Measurements from ENCODE around the gene RANBP10.

RANBP10 gene

GRCh38 chr16:67678354-67679023 lies 127.9 kb downstream of the RANBP10 start:
- H3K27ac ChIP-seq (ENCODE audit: low read length): no peak overlapping the region
- peaks cover 4% of the 10 kb centered on the region for H3K36me3 ChIP-seq (ENCODE audit: control insufficient read depth, low read depth, low read length)
- H3K9ac ChIP-seq (ENCODE audit: low read length): no peak overlapping the region
- H3K27me3 ChIP-seq (ENCODE audit: control insufficient read depth, insufficient read depth, low read length): no peaks in the 10 kb centered on the region
- H3K9me3 ChIP-seq (ENCODE audit: control insufficient read depth, low read depth, low read length): no peaks in the 10 kb centered on the region
- no peak overlapping the region for H3K4me3 ChIP-seq (ENCODE audit: low read length)
- no peaks in the 10 kb centered on the region for H3K4me1 ChIP-seq (ENCODE audit: control insufficient read depth, low read depth, low read length)

GRCh38 chr16:67677712-67678111 lies 128.6 kb downstream of the RANBP10 start:
- Histone ChIP-seq H3K9me3 (ENCODE audit: control insufficient read depth, low read depth, low read length) (no peaks in the 10 kb centered on the region), H3K9ac (ENCODE audit: low read length) (no peak overlapping the region), H3K27me3 (ENCODE audit: control insufficient read depth, insufficient read depth, low read length) (no peaks in the 10 kb centered on the region), H3K27ac (ENCODE audit: low read length) (no peak overlapping the region), H3K4me3 (ENCODE audit: low read length) (no peak overlapping the region), H3K4me1 (ENCODE audit: control insufficient read depth, low read depth, low read length) (no peaks in the 10 kb centered on the region), H3K36me3 (ENCODE audit: control insufficient read depth, low read depth, low read length) (peaks cover 4% of the 10 kb centered on the region)

GRCh38 chr16:67676939-67677338 lies 129.4 kb downstream of the RANBP10 start:
- no peak overlapping the region for H3K27ac ChIP-seq (ENCODE audit: low read length)
- H3K4me3 ChIP-seq (ENCODE audit: low read length): no peak overlapping the region
- H3K27me3 ChIP-seq (ENCODE audit: control insufficient read depth, insufficient read depth, low read length): no peaks in the 10 kb centered on the region
- no peaks in the 10 kb centered on the region for H3K4me1 ChIP-seq (ENCODE audit: control insufficient read depth, low read depth, low read length)
- no peaks in the 10 kb centered on the region for H3K36me3 ChIP-seq (ENCODE audit: control insufficient read depth, low read depth, low read length)
- no peak overlapping the region for H3K9ac ChIP-seq (ENCODE audit: low read length)
- no peaks in the 10 kb centered on the region for H3K9me3 ChIP-seq (ENCODE audit: control insufficient read depth, low read depth, low read length)

- no peak overlapping the region for H3K27ac ChIP-seq (ENCODE audit: low read length)
- no peaks in the 10 kb centered on the region for H3K36me3 ChIP-seq (ENCODE audit: control insufficient read depth, low read depth, low read length)
- H3K9me3 ChIP-seq (ENCODE audit: control insufficient read depth, low read depth, low read length): no peaks in the 10 kb centered on the region
- no peaks in the 10 kb centered on the region for H3K27me3 ChIP-seq (ENCODE audit: control insufficient read depth, insufficient read depth, low read length)
- no peaks in the 10 kb centered on the region for H3K4me1 ChIP-seq (ENCODE audit: control insufficient read depth, low read depth, low read length)
- H3K4me3 ChIP-seq (ENCODE audit: low read length): no peak overlapping the region
- no peak overlapping the region for H3K9ac ChIP-seq (ENCODE audit: low read length)
Observed at GRCh38 chr16:67676516-67676915, 129.8 kb downstream of the RANBP10 start.

GRCh38 chr16:67675999-67676398 lies 130.4 kb downstream of the RANBP10 start:
- Histone ChIP-seq H3K36me3 (ENCODE audit: control insufficient read depth, low read depth, low read length) (no peaks in the 10 kb centered on the region), H3K9me3 (ENCODE audit: control insufficient read depth, low read depth, low read length) (no peaks in the 10 kb centered on the region), H3K4me1 (ENCODE audit: control insufficient read depth, low read depth, low read length) (no peaks in the 10 kb centered on the region), H3K4me3 (ENCODE audit: low read length) (no peak overlapping the region), H3K27me3 (ENCODE audit: control insufficient read depth, insufficient read depth, low read length) (no peaks in the 10 kb centered on the region), H3K9ac (ENCODE audit: low read length) (no peak overlapping the region), H3K27ac (ENCODE audit: low read length) (no peak overlapping the region)

GRCh38 chr16:67675579-67675935 lies 130.8 kb downstream of the RANBP10 start:
- H3K4me3 ChIP-seq (ENCODE audit: low read length): no peak overlapping the region
- no peaks in the 10 kb centered on the region for H3K4me1 ChIP-seq (ENCODE audit: control insufficient read depth, low read depth, low read length)
- H3K9me3 ChIP-seq (ENCODE audit: control insufficient read depth, low read depth, low read length): no peaks in the 10 kb centered on the region
- H3K9ac ChIP-seq (ENCODE audit: low read length): no peak overlapping the region
- H3K27ac ChIP-seq (ENCODE audit: low read length): no peak overlapping the region
- H3K27me3 ChIP-seq (ENCODE audit: control insufficient read depth, insufficient read depth, low read length): no peaks in the 10 kb centered on the region
- H3K36me3 ChIP-seq (ENCODE audit: control insufficient read depth, low read depth, low read length): no peaks in the 10 kb centered on the region

- Histone ChIP-seq H3K36me3 (ENCODE audit: control insufficient read depth, low read depth, low read length) (no peaks in the 10 kb centered on the region), H3K4me1 (ENCODE audit: control insufficient read depth, low read depth, low read length) (no peaks in the 10 kb centered on the region), H3K9ac (ENCODE audit: low read length) (no peak overlapping the region), H3K9me3 (ENCODE audit: control insufficient read depth, low read depth, low read length) (no peaks in the 10 kb centered on the region), H3K27me3 (ENCODE audit: control insufficient read depth, insufficient read depth, low read length) (no peaks in the 10 kb centered on the region), H3K27ac (ENCODE audit: low read length) (no peak overlapping the region), H3K4me3 (ENCODE audit: low read length) (no peak overlapping the region)
Observed at GRCh38 chr16:67674851-67675578, 131.3 kb downstream of the RANBP10 start.

GRCh38 chr16:67673712-67674580 lies 132.4 kb downstream of the RANBP10 start:
- H3K4me1 ChIP-seq (ENCODE audit: control insufficient read depth, low read depth, low read length): no peaks in the 10 kb centered on the region

More at GRCh38 chr16:67673712-67674580, 132.4 kb downstream of the RANBP10 start:
- Histone ChIP-seq H3K4me3 (ENCODE audit: low read length) (no peak overlapping the region), H3K9me3 (ENCODE audit: control insufficient read depth, low read depth, low read length) (no peaks in the 10 kb centered on the region), H3K36me3 (ENCODE audit: control insufficient read depth, low read depth, low read length) (no peaks in the 10 kb centered on the region), H3K27me3 (ENCODE audit: control insufficient read depth, insufficient read depth, low read length) (no peaks in the 10 kb centered on the region), H3K27ac (ENCODE audit: low read length) (no peak overlapping the region), H3K9ac (ENCODE audit: low read length) (no peak overlapping the region)

Measured in iPS-18a (cell line).